Fibroblast of lung (primary cell): Measurements from ENCODE around the gene KRTAP5-6. TPM values are rescaled to one million over a fixed set of nuclear protein-coding genes. Genes with fewer than 3 reads are reported as not detected.

ENCODE experiments used
- DNase-seq, 2 donors: peaks; one replicate each; pipeline versions ENCODE4 v3.0.0 to v3.0.0-alpha.2; 2010; ENCODE audit warnings: low read depth in 2 of 2
- H2AFZ ChIP-seq: 2 replicates; pipeline ENCODE4 v1.5.1; 2012; ENCODE audit warnings: low read length, control low read depth, inconsistent platforms
- H3K27ac ChIP-seq: 2 replicates; pipeline ENCODE4 v1.5.1; 2011; ENCODE audit warnings: low read length, control low read depth; ENCODE audit not compliant: insufficient read depth
- H3K27me3 ChIP-seq: 2 replicates; pipeline ENCODE4 v1.5.1; 2011; ENCODE audit warnings: mild to moderate bottlenecking, low read length; ENCODE audit not compliant: control insufficient read depth, insufficient read depth
- H3K36me3 ChIP-seq: 2 replicates; pipeline ENCODE4 v1.5.1; 2011; ENCODE audit warnings: low read length; ENCODE audit not compliant: control insufficient read depth, insufficient read depth
- H3K4me1 ChIP-seq: 2 replicates; pipeline ENCODE4 v1.5.1; 2011; ENCODE audit warnings: low read length; ENCODE audit not compliant: control insufficient read depth, insufficient read depth; ENCODE audit errors: extremely low read depth
- H3K4me2 ChIP-seq: 2 replicates; pipeline ENCODE4 v1.5.1; 2011; ENCODE audit warnings: low read length, control low read depth; ENCODE audit not compliant: insufficient read depth; ENCODE audit errors: extremely low read depth
- H3K4me3 ChIP-seq, 4 experiments: fragments of 200-600 bp in 1 of 4; sonication (generic) in 1 of 4; replicated peaks in 1 of 4; 2 replicates each; pipeline ENCODE4 v1.5.1; 2011 to 2016; ENCODE audit warnings: low read length in 4 of 4, low read depth in 3 of 4, mild to moderate bottlenecking in 3 of 4, control low read depth in 2 of 4, inconsistent platforms in 1 of 4, mixed read lengths in 1 of 4; ENCODE audit not compliant: insufficient read depth in 1 of 4; ENCODE audit errors: control extremely low read depth in 1 of 4
- H3K79me2 ChIP-seq: 2 replicates; pipeline ENCODE4 v1.5.1; 2012; ENCODE audit warnings: mild to moderate bottlenecking, low read length, inconsistent platforms; ENCODE audit not compliant: control insufficient read depth, insufficient read depth
- H3K9ac ChIP-seq: 2 replicates; pipeline ENCODE4 v1.5.1; 2011; ENCODE audit warnings: mild to moderate bottlenecking, low read length, control low read depth; ENCODE audit not compliant: insufficient read depth
- H3K9me3 ChIP-seq: 2 replicates; pipeline ENCODE4 v1.5.1; 2012; ENCODE audit warnings: low read depth, low read length; ENCODE audit not compliant: control insufficient read depth, insufficient read depth
- H4K20me1 ChIP-seq: 2 replicates; pipeline ENCODE4 v1.5.1; 2011; ENCODE audit warnings: low read length; ENCODE audit not compliant: control insufficient read depth, insufficient read depth; ENCODE audit errors: extremely low read depth
- CTCF ChIP-seq, 2 donors: IDR thresholded peaks in 1 of 2; conservative IDR thresholded peaks in 1 of 2; 1 replicate in 1 of 2; 2 replicates in 1 of 2; pipeline ENCODE4 v1.5.1; 2011 to 2012; ENCODE audit warnings: low read length in 2 of 2, control low read depth in 1 of 2, inconsistent platforms in 1 of 2, low read depth in 1 of 2, mild to moderate bottlenecking in 1 of 2
- EZH2 ChIP-seq: IDR thresholded peaks from 2 replicates; pipeline ENCODE4 v1.5.1; 2012; ENCODE audit warnings: low read length, control low read depth, mild to moderate bottlenecking; ENCODE audit errors: missing control alignments
- polyA plus RNA-seq, 2 donors: library from polyadenylated mRNA; depleted of rRNA in 1 of 2; stranded (reverse) in 1 of 2; unstranded in 1 of 2; fragments of >200 nt; gene quantifications; 2 replicates each; pipeline ENCODE4 v1.2.1, GENCODE V29; 2011 to 2012; ENCODE audit warnings: missing spikeins in 1 of 2
- total RNA-seq: library from RNA; depleted of rRNA; stranded (reverse); fragments of >200 nt; gene quantifications from 2 replicates; pipeline ENCODE4 v1.2.1, GENCODE V29; 2014

KRTAP5-6 gene
- total and polyA plus RNA-seq, 2 donors (not counting 1 experiment from before 2014, with no cell fraction given): not detected

GRCh38 chr11:1691026-1691877, 5.7 kb upstream of the KRTAP5-6 start:
- Histone ChIP-seq H3K36me3 (no peaks in the 10 kb centered on the region), H3K4me2 (no peak overlapping the region), H3K9me3 (no peaks in the 10 kb centered on the region), H3K9ac (no peak overlapping the region), H4K20me1 (no peaks in the 10 kb centered on the region), H2AFZ (no peak overlapping the region), H3K4me3 (no peak overlapping the region), H3K4me1 (no peaks in the 10 kb centered on the region), H3K27me3 (peaks cover 7% of the 10 kb centered on the region), H3K79me2 (no peaks in the 10 kb centered on the region), H3K27ac (no peak overlapping the region)
- no peak for DNase-seq
- no peak for TF ChIP-seq EZH2
- no peak for TF ChIP-seq CTCF (conservative IDR thresholded peaks at IDR 0.05 in 1 of 2, IDR thresholded peaks at IDR 0.05 in 1 of 2; ENCODE audit: low read depth in 1 of 2, low read length in 2 of 2)

- Histone ChIP-seq H3K4me1 (no peaks in the 10 kb centered on the region), H3K9me3 (no peaks in the 10 kb centered on the region), H3K36me3 (no peaks in the 10 kb centered on the region), H3K79me2 (no peaks in the 10 kb centered on the region), H2AFZ (no peak overlapping the region), H3K4me2 (no peak overlapping the region), H4K20me1 (no peaks in the 10 kb centered on the region), H3K27me3 (peaks cover 7% of the 10 kb centered on the region), H3K4me3 (no peak overlapping the region), H3K27ac (no peak overlapping the region), H3K9ac (no peak overlapping the region)
- TF ChIP-seq EZH2 (no peak), CTCF (conservative IDR thresholded peaks at IDR 0.05 in 1 of 2, IDR thresholded peaks at IDR 0.05 in 1 of 2; ENCODE audit: low read depth in 1 of 2, low read length in 2 of 2) (no peak)
- no peak for DNase-seq
Observed at GRCh38 chr11:1691878-1692707, 4.9 kb upstream of the KRTAP5-6 start.

- no peak overlapping the region for H3K4me2 ChIP-seq
- no peak for TF ChIP-seq EZH2
- TF ChIP-seq CTCF (conservative IDR thresholded peaks at IDR 0.05 in 1 of 2, IDR thresholded peaks at IDR 0.05 in 1 of 2; ENCODE audit: low read depth in 1 of 2, low read length in 2 of 2): no peak
Observed at GRCh38 chr11:1692708-1693326, 4.2 kb upstream of the KRTAP5-6 start.

More at GRCh38 chr11:1692708-1693326, 4.2 kb upstream of the KRTAP5-6 start:
- DNase-seq: no peak
- Histone ChIP-seq H3K4me1 (no peaks in the 10 kb centered on the region), H3K36me3 (no peaks in the 10 kb centered on the region), H2AFZ (no peak overlapping the region), H3K27ac (no peak overlapping the region), H4K20me1 (no peaks in the 10 kb centered on the region), H3K27me3 (peaks cover 7% of the 10 kb centered on the region), H3K9me3 (no peaks in the 10 kb centered on the region), H3K9ac (no peak overlapping the region), H3K4me3 (no peak overlapping the region), H3K79me2 (no peaks in the 10 kb centered on the region)
